ENCODE measurements around the gene FNDC5.

FNDC5 gene

DNA sequence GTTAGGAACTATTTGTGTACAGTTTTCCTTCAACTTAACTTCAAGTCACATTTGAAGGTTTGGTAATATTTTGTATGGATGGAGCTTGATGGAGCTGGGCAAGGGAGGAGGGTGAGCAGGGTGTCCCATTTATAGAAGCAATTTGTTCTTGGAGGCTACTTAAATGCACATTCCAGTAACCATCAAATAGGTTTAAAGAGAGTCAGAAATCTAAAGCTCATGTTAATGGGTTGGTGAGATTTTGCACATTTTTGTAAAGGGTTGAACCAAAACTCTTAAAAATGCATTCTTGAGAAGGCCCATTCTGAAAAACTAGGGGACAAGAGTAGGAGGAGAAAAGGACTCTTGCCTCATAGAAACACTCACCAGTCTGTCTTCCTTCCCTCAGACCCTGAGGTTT is 10.1 kb downstream of the FNDC5 start:
- Histone ChIP-seq H3K36me3 (ENCODE audit: insufficient read depth, low read length) (peaks cover 59% of the 10 kb centered on the region; the same call in 1 of the 2 replicates), H3K4me1 (ENCODE audit: insufficient read depth, low read length, poor library complexity, severe bottlenecking) (no peaks in the 10 kb centered on the region), H3K9me2 (replicated peaks; ENCODE audit: low read depth, low read length) (no peaks in the 10 kb centered on the region), H3K9ac (ENCODE audit: low read depth, low read length, poor library complexity, severe bottlenecking) (no peak overlapping the region), H3K4me3 (ENCODE audit: low read length, poor library complexity, severe bottlenecking) (no peak overlapping the region), H3K4me2 (ENCODE audit: low read depth, low read length, poor library complexity, severe bottlenecking) (no peak overlapping the region), H4K20me1 (ENCODE audit: insufficient read depth, low read length, poor library complexity, severe bottlenecking) (no peaks in the 10 kb centered on the region), H3F3A (ENCODE audit: low read depth) (no peaks in the 10 kb centered on the region), H2AFZ (ENCODE audit: low read length) (no peak overlapping the region), H3K27me3 (ENCODE audit: insufficient read depth, low read length, poor library complexity, severe bottlenecking) (no peaks in the 10 kb centered on the region), H3K79me2 (ENCODE audit: insufficient read depth, low read length) (no peaks in the 10 kb centered on the region), H3K9me3 (ENCODE audit: insufficient read depth, low read depth, low read length) (no peaks in the 10 kb centered on the region)
- TF ChIP-seq EZH2phosphoT487 (IDR thresholded peaks at IDR 0.05; ENCODE audit: borderline replicate concordance), result no peak
- no peak for TF ChIP-seq CTCF (conservative IDR thresholded peaks at IDR 0.05; ENCODE audit: low read length)

GRCh38 chr1:32859915-32860314 is 10.8 kb downstream of the FNDC5 start:
- Histone ChIP-seq H3K36me3 (ENCODE audit: insufficient read depth, low read length) (peaks cover 65% of the 10 kb centered on the region; the same call in 1 of the 2 replicates), H3K4me3 (ENCODE audit: low read length, poor library complexity, severe bottlenecking) (no peak overlapping the region), H3K9ac (ENCODE audit: low read depth, low read length, poor library complexity, severe bottlenecking) (no peak overlapping the region), H4K20me1 (ENCODE audit: insufficient read depth, low read length, poor library complexity, severe bottlenecking) (no peaks in the 10 kb centered on the region), H3K79me2 (ENCODE audit: insufficient read depth, low read length) (no peaks in the 10 kb centered on the region), H3F3A (ENCODE audit: low read depth) (no peaks in the 10 kb centered on the region), H3K27me3 (ENCODE audit: insufficient read depth, low read length, poor library complexity, severe bottlenecking) (no peaks in the 10 kb centered on the region), H2AFZ (ENCODE audit: low read length) (no peak overlapping the region), H3K9me2 (replicated peaks; ENCODE audit: low read depth, low read length) (no peaks in the 10 kb centered on the region), H3K4me1 (ENCODE audit: insufficient read depth, low read length, poor library complexity, severe bottlenecking) (no peaks in the 10 kb centered on the region), H3K9me3 (ENCODE audit: insufficient read depth, low read depth, low read length) (no peaks in the 10 kb centered on the region), H3K4me2 (ENCODE audit: low read depth, low read length, poor library complexity, severe bottlenecking) (no peak overlapping the region)
- TF ChIP-seq CTCF (conservative IDR thresholded peaks at IDR 0.05; ENCODE audit: low read length), result no peak
- TF ChIP-seq EZH2phosphoT487 (IDR thresholded peaks at IDR 0.05; ENCODE audit: borderline replicate concordance), result no peak

GRCh38 chr1:32858791-32859190 is 11.9 kb downstream of the FNDC5 start:
- Histone ChIP-seq H3F3A (ENCODE audit: low read depth) (no peaks in the 10 kb centered on the region), H3K4me1 (ENCODE audit: insufficient read depth, low read length, poor library complexity, severe bottlenecking) (no peaks in the 10 kb centered on the region), H3K27me3 (ENCODE audit: insufficient read depth, low read length, poor library complexity, severe bottlenecking) (no peaks in the 10 kb centered on the region), H3K36me3 (ENCODE audit: insufficient read depth, low read length) (peaks cover 75% of the 10 kb centered on the region; the same call in 1 of the 2 replicates), H2AFZ (ENCODE audit: low read length) (no peak overlapping the region), H3K9me2 (replicated peaks; ENCODE audit: low read depth, low read length) (no peaks in the 10 kb centered on the region), H3K4me3 (ENCODE audit: low read length, poor library complexity, severe bottlenecking) (no peak overlapping the region), H3K9ac (ENCODE audit: low read depth, low read length, poor library complexity, severe bottlenecking) (no peak overlapping the region), H3K79me2 (ENCODE audit: insufficient read depth, low read length) (no peaks in the 10 kb centered on the region), H3K9me3 (ENCODE audit: insufficient read depth, low read depth, low read length) (no peaks in the 10 kb centered on the region), H3K4me2 (ENCODE audit: low read depth, low read length, poor library complexity, severe bottlenecking) (no peak overlapping the region), H4K20me1 (ENCODE audit: insufficient read depth, low read length, poor library complexity, severe bottlenecking) (no peaks in the 10 kb centered on the region)
- TF ChIP-seq EZH2phosphoT487 (IDR thresholded peaks at IDR 0.05; ENCODE audit: borderline replicate concordance) (no peak), CTCF (conservative IDR thresholded peaks at IDR 0.05; ENCODE audit: low read length) (no peak)

Measured in Loucy (cell line).